T-helper 9 cell (primary cell): ENCODE results near the gene SOWAHA.

Source experiments
- DNase-seq: peaks from one replicate; pipeline ENCODE4 v3.0.0-alpha.2; 2020

The SOWAHA gene

GRCh38 chr5:132859889-132860437, 46.9 kb downstream of the SOWAHA start:
- DNase-seq = no peak

- no peak for DNase-seq
Observed at GRCh38 chr5:132860742-132861141, 47.6 kb downstream of the SOWAHA start.

GRCh38 chr5:132865668-132866341, 52.7 kb downstream of the SOWAHA start:
- DNase-seq = no peak
